Esophagus muscularis mucosa (tissue), 4 donors: ENCODE data around the gene KRT39. TPM values are rescaled to one million over a fixed set of nuclear protein-coding genes. Genes with fewer than 3 reads are reported as not detected.

Experiments
- DNase-seq: peaks from one replicate; pipeline ENCODE4 v3.0.0-alpha.2; 2017; ENCODE audit errors: extremely low spot score
- H3K27ac ChIP-seq, 4 donors: fragments of 200-600 bp; sonication (generic); replicated peaks in 1 of 4; 1 replicate in 3 of 4; 2 replicates in 1 of 4; pipeline ENCODE4 v1.5.1; 2016 to 2019; ENCODE audit warnings: mild to moderate bottlenecking in 1 of 4
- H3K27me3 ChIP-seq, 4 donors: fragments of 200-600 bp; sonication (generic); one replicate each; pipeline versions ENCODE4 v1.5.1 to v1.6.0; 2016 to 2019
- H3K36me3 ChIP-seq, 4 donors: fragments of 200-600 bp; sonication (generic); one replicate each; pipeline ENCODE4 v1.5.1; 2016 to 2019
- H3K4me1 ChIP-seq, 4 donors: fragments of 200-600 bp; sonication (generic); one replicate each; pipeline ENCODE4 v1.5.1; 2016 to 2019
- H3K4me3 ChIP-seq, 4 donors: fragments of 200-600 bp; sonication (generic); 1 replicate in 2 of 4; 2 replicates in 2 of 4; pipeline ENCODE4 v1.5.1; 2016 to 2019; ENCODE audit warnings: mild to moderate bottlenecking in 4 of 4, moderate library complexity in 1 of 4
- H3K9me3 ChIP-seq, 4 donors: fragments of 200-600 bp; sonication (generic); 1 replicate in 3 of 4; 2 replicates in 1 of 4; pipeline ENCODE4 v1.5.1; 2016 to 2019
- EP300 ChIP-seq: sonication (generic); formaldehyde crosslinking; IDR thresholded peaks from one replicate; pipeline ENCODE4 v1.6.1; 2017; ENCODE audit warnings: antibody characterized with exemption
- POLR2A ChIP-seq: fragments of 450-650 bp; IDR thresholded peaks from one replicate; pipeline ENCODE4 v1.6.1; 2017; ENCODE audit warnings: antibody characterized with exemption, moderate library complexity, mild to moderate bottlenecking, low read depth
- POLR2AphosphoS5 ChIP-seq, 2 donors: sonication (generic); formaldehyde crosslinking; IDR thresholded peaks; one replicate each; pipeline ENCODE4 v1.6.1; 2017; ENCODE audit warnings: antibody characterized with exemption in 2 of 2
- WGBS: methylation state at CpG from one replicate; pipeline ENCODE4 v1.1.5; 2018; 5-methylcytosine and 5-hydroxymethylcytosine counted together
- intact Hi-C: fragments of 100-400 bp; cut with DNase I; formaldehyde crosslinking; loops from one replicate; pipeline ENCODE4 v1.15.1; 2023
- total RNA-seq, 4 donors: library from RNA; depleted of rRNA; stranded (reverse); fragments of >200 nt; gene quantifications; one replicate each; pipeline versions ENCODE4 v1.1.0 to v1.2.1, GENCODE V29; 2016
- TF ChIP-seq, protein P1 (sequence below), 3 experiments: fragments of 200-600 bp in 2 of 3; fragments of 450-650 bp in 1 of 3; sonication (generic) in 2 of 3; IDR thresholded peaks; one replicate each; pipeline ENCODE4 v1.5.1; 2017 to 2019; ENCODE audit warnings: antibody characterized with exemption in 3 of 3, mild to moderate bottlenecking in 2 of 3, moderate library complexity in 1 of 3

Gene KRT39
- total RNA-seq, 4 donors from 2014 or later = not detected

- TF ChIP-seq, protein P1, sequence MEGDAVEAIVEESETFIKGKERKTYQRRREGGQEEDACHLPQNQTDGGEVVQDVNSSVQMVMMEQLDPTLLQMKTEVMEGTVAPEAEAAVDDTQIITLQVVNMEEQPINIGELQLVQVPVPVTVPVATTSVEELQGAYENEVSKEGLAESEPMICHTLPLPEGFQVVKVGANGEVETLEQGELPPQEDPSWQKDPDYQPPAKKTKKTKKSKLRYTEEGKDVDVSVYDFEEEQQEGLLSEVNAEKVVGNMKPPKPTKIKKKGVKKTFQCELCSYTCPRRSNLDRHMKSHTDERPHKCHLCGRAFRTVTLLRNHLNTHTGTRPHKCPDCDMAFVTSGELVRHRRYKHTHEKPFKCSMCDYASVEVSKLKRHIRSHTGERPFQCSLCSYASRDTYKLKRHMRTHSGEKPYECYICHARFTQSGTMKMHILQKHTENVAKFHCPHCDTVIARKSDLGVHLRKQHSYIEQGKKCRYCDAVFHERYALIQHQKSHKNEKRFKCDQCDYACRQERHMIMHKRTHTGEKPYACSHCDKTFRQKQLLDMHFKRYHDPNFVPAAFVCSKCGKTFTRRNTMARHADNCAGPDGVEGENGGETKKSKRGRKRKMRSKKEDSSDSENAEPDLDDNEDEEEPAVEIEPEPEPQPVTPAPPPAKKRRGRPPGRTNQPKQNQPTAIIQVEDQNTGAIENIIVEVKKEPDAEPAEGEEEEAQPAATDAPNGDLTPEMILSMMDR (IDR thresholded peaks at IDR 0.05) = no peak
- TF ChIP-seq EP300 (no peak), POLR2A (no peak), POLR2AphosphoS5 (IDR thresholded peaks at IDR 0.05) (no peak)
- Histone ChIP-seq H3K27me3 (peaks cover 0 to 6% (median 0%) of the 10 kb centered on the region in 4 donors), H3K27ac (no peak overlapping the region), H3K4me3 (no peak overlapping the region), H3K4me1 (no peaks in the 10 kb centered on the region), H3K36me3 (no peaks in the 10 kb centered on the region), H3K9me3 (no peaks in the 10 kb centered on the region)
- WGBS = 68% methylated on average over 6 of the region's 6 CpGs
- intact Hi-C loops = no loop called here
- DNase-seq = no peak
These were observed 45.8 kb upstream of the KRT39 start for GRCh38 chr17:41012326-41013120.

- intact Hi-C loops = no loop called here
These were observed 43.7 kb upstream of the KRT39 start for GRCh38 chr17:41010441-41010840.

GRCh38 chr17:41009936-41010335 is 43.2 kb upstream of the KRT39 start:
- intact Hi-C loops = no loop called here
- Histone ChIP-seq H3K27me3 (peaks cover 0 to 4% (median 0%) of the 10 kb centered on the region in 4 donors), H3K36me3 (no peaks in the 10 kb centered on the region), H3K27ac (no peak overlapping the region), H3K4me1 (no peaks in the 10 kb centered on the region), H3K4me3 (no peak overlapping the region), H3K9me3 (no peaks in the 10 kb centered on the region)
- TF ChIP-seq POLR2AphosphoS5 (IDR thresholded peaks at IDR 0.05) (no peak), POLR2A (no peak)
- TF ChIP-seq, protein P1 (IDR thresholded peaks at IDR 0.05) = no peak
- no peak for DNase-seq
- WGBS = 88% methylated on average over 1 of the region's 1 CpG

More at GRCh38 chr17:41010441-41010840, 43.7 kb upstream of the KRT39 start:
- Histone ChIP-seq H3K9me3 (no peaks in the 10 kb centered on the region), H3K4me3 (no peak overlapping the region), H3K36me3 (no peaks in the 10 kb centered on the region), H3K27me3 (peaks cover 0 to 6% (median 0%) of the 10 kb centered on the region in 4 donors), H3K4me1 (no peaks in the 10 kb centered on the region), H3K27ac (no peak overlapping the region)
- no peak for TF ChIP-seq POLR2A
- no peak for TF ChIP-seq EP300
- TF ChIP-seq, protein P1 (IDR thresholded peaks at IDR 0.05) = no peak
- TF ChIP-seq POLR2AphosphoS5 (IDR thresholded peaks at IDR 0.05) = no peak
- DNase-seq = no peak

DNA sequence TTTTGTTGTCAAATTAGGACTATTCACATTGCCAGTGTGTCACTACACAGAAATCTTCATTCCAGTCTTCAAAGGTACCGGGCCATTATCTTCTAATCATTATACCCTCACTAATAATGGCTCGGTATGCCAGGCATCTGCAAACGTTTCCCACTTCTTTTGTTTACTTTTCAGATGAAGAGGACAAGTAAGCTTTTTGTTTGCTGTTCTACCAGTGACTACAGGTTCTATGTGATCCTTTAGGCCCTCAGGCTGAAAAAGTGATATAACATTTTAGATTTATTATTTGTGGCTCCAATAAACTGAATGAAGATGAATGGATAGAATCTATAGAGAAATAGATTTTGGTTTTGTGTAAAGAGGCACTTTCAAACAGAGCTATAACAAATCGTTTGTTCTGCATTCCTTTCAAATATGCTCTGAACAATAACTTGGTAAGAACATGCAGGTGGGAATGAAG is 42.6 kb upstream of the KRT39 start:
- no peak overlapping the region for H3K27ac ChIP-seq
- no peaks in the 10 kb centered on the region for H3K9me3 ChIP-seq
- H3K36me3 ChIP-seq = no peaks in the 10 kb centered on the region
- WGBS = 68% methylated on average over 4 of the region's 4 CpGs
- intact Hi-C loops = no loop called here
- TF ChIP-seq POLR2AphosphoS5 (IDR thresholded peaks at IDR 0.05) (no peak), EP300 (no peak), POLR2A (no peak)
- TF ChIP-seq, protein P1 (IDR thresholded peaks at IDR 0.05) = no peak
- H3K4me3 ChIP-seq = no peak overlapping the region
- no peaks in the 10 kb centered on the region for H3K4me1 ChIP-seq
- no peak for DNase-seq
- H3K27me3 ChIP-seq = no peaks in the 10 kb centered on the region
